Gastrocnemius medialis (tissue), 4 donors: Measurements from ENCODE around the gene MPZL3. TPM values are rescaled to one million over a fixed set of nuclear protein-coding genes. Genes with fewer than 3 reads are reported as not detected.

Experiments used
- ATAC-seq, 2 donors: fragments of 150-250 bp; one replicate each; pipeline ENCODE4 v1.9.1; 2016
- DNase-seq, 2 donors: peaks; one replicate each; pipeline ENCODE4 v3.0.0-alpha.2; 2019
- H3K27ac ChIP-seq, 4 donors: fragments of 200-600 bp; sonication (generic); 1 replicate in 1 of 4; 2 replicates in 3 of 4; pipeline ENCODE4 v1.5.1; 2016 to 2018; ENCODE audit warnings: mild to moderate bottlenecking in 2 of 4, moderate library complexity in 1 of 4
- H3K27me3 ChIP-seq, 3 donors: fragments of 200-600 bp; sonication (generic) in 2 of 3; 1 replicate in 1 of 3; 2 replicates in 2 of 3; pipeline versions ENCODE4 v1.5.1 to v1.6.0; 2016 to 2019; ENCODE audit warnings: mild to moderate bottlenecking in 1 of 3, moderate library complexity in 1 of 3
- H3K36me3 ChIP-seq, 2 donors: fragments of 200-600 bp; sonication (generic) in 1 of 2; one replicate each; pipeline ENCODE4 v1.5.1; 2017 to 2018
- H3K4me1 ChIP-seq, 2 donors: fragments of 200-600 bp; sonication (generic) in 1 of 2; one replicate each; pipeline ENCODE4 v1.5.1; 2016 to 2017; ENCODE audit warnings: mild to moderate bottlenecking in 2 of 2
- H3K4me3 ChIP-seq, 4 donors: fragments of 200-600 bp; sonication (generic) in 3 of 4; 1 replicate in 1 of 4; 2 replicates in 3 of 4; pipeline ENCODE4 v1.5.1; 2016 to 2019; ENCODE audit warnings: mild to moderate bottlenecking in 2 of 4
- H3K9me3 ChIP-seq, 3 donors: fragments of 200-600 bp; sonication (generic) in 2 of 3; 1 replicate in 1 of 3; 2 replicates in 2 of 3; pipeline ENCODE4 v1.5.1; 2016 to 2019
- POLR2A ChIP-seq, 2 donors: fragments of 450-650 bp; IDR thresholded peaks; one replicate each; pipeline ENCODE4 v1.6.1; 2017; ENCODE audit warnings: antibody characterized with exemption in 2 of 2, mild to moderate bottlenecking in 2 of 2, moderate library complexity in 2 of 2
- in situ Hi-C, 4 donors: fragments of 200-750 bp; cut with MboI; loops; one replicate each; pipeline versions ENCODE4 v1.15.0 to v1.8.0; 2017; ENCODE audit warnings: low sequenced_read_pairs in 4 of 4
- intact Hi-C: fragments of 100-400 bp; cut with DNase I; formaldehyde crosslinking; loops from one replicate; pipeline ENCODE4 v1.15.1; 2023; ENCODE audit warnings: low total_unique reads
- total RNA-seq, 4 donors: library from RNA; depleted of rRNA; stranded (reverse); fragments of >200 nt; gene quantifications; one replicate each; pipeline versions ENCODE4 v1.1.0 to v1.2.3, GENCODE V29; 2016
- TF ChIP-seq, protein P1 (sequence below), 5 experiments: fragments of 450-650 bp in 3 of 5; fragments of 200-600 bp in 2 of 5; sonication (generic) in 2 of 5; IDR thresholded peaks in 4 of 5; conservative IDR thresholded peaks in 1 of 5; 1 replicate in 4 of 5; 2 replicates in 1 of 5; pipeline ENCODE4 v1.5.1; 2016 to 2019; ENCODE audit warnings: antibody characterized with exemption in 5 of 5, mild to moderate bottlenecking in 3 of 5, moderate library complexity in 3 of 5

Gene MPZL3
- total RNA-seq, 4 donors from 2014 or later = 0.10 to 2.1 (median 0.19) TPM

GRCh38 chr11:118259138-118259537 lies 7.0 kb upstream of the MPZL3 start:
- H3K36me3 ChIP-seq = no peaks in the 10 kb centered on the region
- DNase-seq (no peak), ATAC-seq (no peak)
- no peaks in the 10 kb centered on the region for H3K9me3 ChIP-seq
- peaks cover 21 to 36% (median 30%) of the 10 kb centered on the region in 3 donors for H3K27me3 ChIP-seq
- in situ Hi-C loops = no loop called here
- H3K4me1 ChIP-seq = peaks cover 0 to 5% of the 10 kb centered on the region in 2 donors
- TF ChIP-seq, protein P1, sequence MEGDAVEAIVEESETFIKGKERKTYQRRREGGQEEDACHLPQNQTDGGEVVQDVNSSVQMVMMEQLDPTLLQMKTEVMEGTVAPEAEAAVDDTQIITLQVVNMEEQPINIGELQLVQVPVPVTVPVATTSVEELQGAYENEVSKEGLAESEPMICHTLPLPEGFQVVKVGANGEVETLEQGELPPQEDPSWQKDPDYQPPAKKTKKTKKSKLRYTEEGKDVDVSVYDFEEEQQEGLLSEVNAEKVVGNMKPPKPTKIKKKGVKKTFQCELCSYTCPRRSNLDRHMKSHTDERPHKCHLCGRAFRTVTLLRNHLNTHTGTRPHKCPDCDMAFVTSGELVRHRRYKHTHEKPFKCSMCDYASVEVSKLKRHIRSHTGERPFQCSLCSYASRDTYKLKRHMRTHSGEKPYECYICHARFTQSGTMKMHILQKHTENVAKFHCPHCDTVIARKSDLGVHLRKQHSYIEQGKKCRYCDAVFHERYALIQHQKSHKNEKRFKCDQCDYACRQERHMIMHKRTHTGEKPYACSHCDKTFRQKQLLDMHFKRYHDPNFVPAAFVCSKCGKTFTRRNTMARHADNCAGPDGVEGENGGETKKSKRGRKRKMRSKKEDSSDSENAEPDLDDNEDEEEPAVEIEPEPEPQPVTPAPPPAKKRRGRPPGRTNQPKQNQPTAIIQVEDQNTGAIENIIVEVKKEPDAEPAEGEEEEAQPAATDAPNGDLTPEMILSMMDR (IDR thresholded peaks at IDR 0.05 in 4 of 5, conservative IDR thresholded peaks at IDR 0.05 in 1 of 5) = no peak
- TF ChIP-seq POLR2A (IDR thresholded peaks at IDR 0.05) = no peak
- intact Hi-C loops = no loop called here
- H3K4me3 ChIP-seq = no peak overlapping the region
- H3K27ac ChIP-seq = no peak overlapping the region

- Histone ChIP-seq H3K4me1 (no peaks in the 10 kb centered on the region), H3K4me3 (no peak overlapping the region), H3K9me3 (no peaks in the 10 kb centered on the region), H3K27me3 (peaks cover 20 to 31% (median 24%) of the 10 kb centered on the region in 3 donors), H3K27ac (no peak overlapping the region), H3K36me3 (no peaks in the 10 kb centered on the region)
- DNase-seq = no peak
- TF ChIP-seq, protein P1 (IDR thresholded peaks at IDR 0.05 in 4 of 5, conservative IDR thresholded peaks at IDR 0.05 in 1 of 5) = no peak
- TF ChIP-seq POLR2A (IDR thresholded peaks at IDR 0.05) = no peak
- intact Hi-C loops = no loop called here
- ATAC-seq = no peak
- in situ Hi-C loops = no loop called here
Observed at GRCh38 chr11:118258410-118258809, 6.2 kb upstream of the MPZL3 start.

DNA sequence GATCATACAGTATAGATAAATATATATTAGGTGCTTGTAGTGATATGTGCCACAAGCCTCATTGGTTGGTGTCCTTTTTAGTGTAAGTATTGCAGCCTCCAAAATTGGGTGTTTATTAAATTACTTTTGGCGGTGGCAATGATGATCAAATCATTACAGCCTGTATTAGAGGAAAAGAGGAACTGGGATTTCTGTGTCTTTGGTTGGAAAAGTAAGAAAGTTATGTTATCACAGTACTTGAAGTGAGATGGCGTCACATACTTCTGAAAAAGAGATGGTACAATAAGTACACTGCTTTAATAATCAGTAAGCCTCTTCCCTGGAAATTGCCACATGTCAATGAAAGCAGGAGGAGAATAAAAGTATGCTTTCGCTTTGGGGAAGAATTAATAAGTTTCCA lies 523 bp upstream of the MPZL3 start:
- in situ Hi-C loops = no loop called here
- Histone ChIP-seq H3K27me3 (peaks cover 4 to 8% (median 7%) of the 10 kb centered on the region in 3 donors), H3K4me1 (peaks cover 0 to 4% of the 10 kb centered on the region in 2 donors), H3K27ac (no peak overlapping the region), H3K4me3 (peak overlapping the region; percentile 60 to 73 (median 67)), H3K36me3 (no peaks in the 10 kb centered on the region), H3K9me3 (no peaks in the 10 kb centered on the region)
- DNase-seq = no peak
- TF ChIP-seq, protein P1 (IDR thresholded peaks at IDR 0.05 in 4 of 5, conservative IDR thresholded peaks at IDR 0.05 in 1 of 5) = no peak
- TF ChIP-seq POLR2A (IDR thresholded peaks at IDR 0.05) = no peak
- no peak for ATAC-seq
- intact Hi-C loops = no loop called here

- TF ChIP-seq, protein P1 (IDR thresholded peaks at IDR 0.05 in 4 of 5, conservative IDR thresholded peaks at IDR 0.05 in 1 of 5) = no peak
- TF ChIP-seq POLR2A (IDR thresholded peaks at IDR 0.05) = no peak
- ATAC-seq (no peak), DNase-seq (no peak)
- in situ Hi-C loops = no loop called here
- intact Hi-C loops = no loop called here
- Histone ChIP-seq H3K36me3 (no peaks in the 10 kb centered on the region), H3K9me3 (no peaks in the 10 kb centered on the region), H3K27ac (no peak overlapping the region), H3K4me1 (no peaks in the 10 kb centered on the region), H3K27me3 (peaks cover 0 to 11% (median 4%) of the 10 kb centered on the region in 3 donors), H3K4me3 (no peak overlapping the region)
Observed at GRCh38 chr11:118247041-118247440, 5.1 kb downstream of the MPZL3 start.
